ENCODE measurements around the gene ZFYVE26. TPM values are rescaled to one million over a fixed set of nuclear protein-coding genes. Genes with fewer than 3 reads are reported as not detected.
A peak's percentile ranks its signal among the peaks of the same experiment; 100 is the strongest.

The ZFYVE26 gene
- polyA plus RNA-seq, 2 of the 4 experiments (the other 2 are of a cell fraction): 4.5 to 11.3 TPM

DNA sequence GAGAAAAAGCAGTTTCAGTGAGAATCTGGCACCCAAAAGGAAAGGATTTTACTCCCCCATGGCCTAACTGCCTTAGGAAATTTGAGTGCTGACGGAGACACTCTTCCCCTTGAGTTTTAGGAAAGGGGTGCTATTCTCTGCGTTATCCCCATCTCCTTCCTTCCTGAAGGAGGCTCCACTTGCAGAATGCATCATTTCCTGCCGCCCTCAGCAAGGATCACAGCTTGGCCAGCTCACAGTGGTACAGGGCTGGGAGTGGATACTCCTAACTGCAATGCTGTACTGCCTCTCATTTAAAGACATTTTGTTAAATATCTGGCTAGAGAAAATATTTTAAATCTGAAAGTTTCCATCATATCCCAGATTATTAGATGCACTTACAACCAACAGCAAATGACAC, 81.7 kb downstream of the ZFYVE26 start:
- ATAC-seq (no peak), DNase-seq (ENCODE audit: low read depth in 1 of 2, low spot score in 1 of 2) (no peak), FAIRE-seq (no peak)
- CTCF ChIA-PET: interaction anchor here (1.0 kb wide), 1 partner anchor 30 kb away, joined by 4 read pairs; no protein-coding TSS in a partner anchor
- H3K27ac ChIP-seq: peak overlapping the region in 1 of 2 experiments; percentile 25; a peak in 1 of 6 replicates
- POLR2A ChIA-PET: no interaction called here
- TF ChIP-seq RFX5 (IDR thresholded peaks at IDR 0.05) (no peak), CTCF (IDR thresholded peaks at IDR 0.05) (0 out of 3 replicates have a peak, but pooled peaks have one; percentile 5), HMGXB4 (CRISPR knock-in tag; IDR thresholded peaks at IDR 0.05; ENCODE audit: borderline replicate concordance) (no peak), ATOH8 (CRISPR knock-in tag; IDR thresholded peaks at IDR 0.05; ENCODE audit: low read depth) (no peak), FOSB (CRISPR knock-in tag; IDR thresholded peaks at IDR 0.05) (no peak)
- TF ChIP-seq, protein P1, sequence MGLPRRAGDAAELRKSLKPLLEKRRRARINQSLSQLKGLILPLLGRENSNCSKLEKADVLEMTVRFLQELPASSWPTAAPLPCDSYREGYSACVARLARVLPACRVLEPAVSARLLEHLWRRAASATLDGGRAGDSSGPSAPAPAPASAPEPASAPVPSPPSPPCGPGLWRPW (IDR thresholded peaks at IDR 0.05): no peak
- H3K4me2 ChIP-seq: no peak overlapping the region
- H3K4me1 ChIP-seq: peaks cover 13% of the 10 kb centered on the region
- no peaks in the 10 kb centered on the region for H3K9me3 ChIP-seq
- 82% methylated on average over 3 of the region's 3 CpGs for WGBS (ENCODE audit: missing lambda C conversion rate)
- no peak overlapping the region for H3K4me3 ChIP-seq

GRCh38 chr14:67733616-67734015, 82.8 kb downstream of the ZFYVE26 start:
- no peak for ATAC-seq
- DNase-seq (ENCODE audit: low read depth in 1 of 2, low spot score in 1 of 2): no peak
- POLR2A ChIA-PET: no interaction called here

More at GRCh38 chr14:67733616-67734015, 82.8 kb downstream of the ZFYVE26 start:
- Histone ChIP-seq H3K4me1 (peaks cover 9% of the 10 kb centered on the region), H3K4me3 (no peak overlapping the region), H3K4me2 (no peak overlapping the region), H3K27ac (0 out of 6 replicates have a peak overlapping the region, but pooled peaks of 1 of the 2 experiments have one; percentile 25), H3K9me3 (no peaks in the 10 kb centered on the region)
- 87% methylated on average over 4 of the region's 4 CpGs for WGBS (ENCODE audit: missing lambda C conversion rate)
- TF ChIP-seq MAX (IDR thresholded peaks at IDR 0.05): no peak
- TF ChIP-seq KDM1A (IDR thresholded peaks at IDR 0.05; ENCODE audit: low read depth): no peak
- no peak for TF ChIP-seq HMGXB4 (CRISPR knock-in tag; IDR thresholded peaks at IDR 0.05; ENCODE audit: borderline replicate concordance)
- TF ChIP-seq PHF8 (IDR thresholded peaks at IDR 0.05; ENCODE audit: borderline replicate concordance, low read depth): no peak
- no peak for TF ChIP-seq RAD21 (conservative IDR thresholded peaks at IDR 0.05 in 1 of 2, IDR thresholded peaks at IDR 0.05 in 1 of 2)
- TF ChIP-seq RNF2 (IDR thresholded peaks at IDR 0.05; ENCODE audit: borderline replicate concordance, low read depth): no peak
- no peak for FAIRE-seq
- CTCF ChIA-PET: no interaction called here

Measured in A549 (cell line).